B cell (primary cell): ENCODE measurements around the gene NCOA3.

Experiments
- CTCF ChIP-seq: fragments of 200-600 bp; IDR thresholded peaks from one replicate; pipeline ENCODE4 v1.8.0; 2022; ENCODE audit warnings: antibody characterized with exemption, mild to moderate bottlenecking
- EZH2 ChIP-seq: IDR thresholded peaks from 2 replicates; pipeline ENCODE4 v1.6.1; 2012; ENCODE audit warnings: borderline replicate concordance, low read depth, mild to moderate bottlenecking, moderate library complexity, low read length; ENCODE audit not compliant: insufficient read depth, poor library complexity, severe bottlenecking

- TF ChIP-seq CTCF = no peak
- no peak for TF ChIP-seq EZH2
These were observed 177.8 kb downstream of the NCOA3 start for GRCh38 chr20:47679462-47679861.
